ENCODE measurements around the gene MYRF. TPM values are rescaled to one million over a fixed set of nuclear protein-coding genes. Genes with fewer than 3 reads are reported as not detected.

Gene MYRF
- total and polyA plus RNA-seq, 7 donors: 0.01 to 0.24 (median 0.11) TPM; not detected in 1

GRCh38 chr11:61802605-61803004, 50.2 kb downstream of the MYRF start:
- H3K9me3 ChIP-seq: no peaks in the 10 kb centered on the region
- no peak overlapping the region for H3K27ac ChIP-seq
- intact Hi-C loops (cut with DNase I): no loop called here
- no peak overlapping the region for H3K4me3 ChIP-seq
- H3K36me3 ChIP-seq (ENCODE audit: insufficient read depth in 1 of 2, low read depth in 1 of 2): peaks cover 2 to 14% of the 10 kb centered on the region in 2 donors
- DNase-seq (no peak), ATAC-seq (no peak)
- WGBS, 3 donors: 86 to 90% (median 86%) methylated on average over 6 of the region's 6 CpGs
- H3K27me3 ChIP-seq (ENCODE audit: insufficient read depth in 3 of 3, low read length in 2 of 3): no peaks in the 10 kb centered on the region
- H3K4me1 ChIP-seq: peaks cover under 1% of the 10 kb centered on the region
- no peak for TF ChIP-seq CTCF (IDR thresholded peaks at IDR 0.05)

- no peak overlapping the region for H3K4me3 ChIP-seq
- no peak overlapping the region for H3K27ac ChIP-seq
- intact Hi-C loops (cut with DNase I): no loop called here
- TF ChIP-seq CTCF (IDR thresholded peaks at IDR 0.05): no peak
- no peaks in the 10 kb centered on the region for H3K27me3 ChIP-seq (ENCODE audit: insufficient read depth in 3 of 3, low read length in 2 of 3)
- DNase-seq: no peak
- H3K36me3 ChIP-seq (ENCODE audit: insufficient read depth in 1 of 2, low read depth in 1 of 2): peaks cover 2 to 25% of the 10 kb centered on the region in 2 donors
- H3K4me1 ChIP-seq: no peaks in the 10 kb centered on the region
- ATAC-seq: no peak
- 66 to 69% (median 67%) methylated on average over 3 of the region's 3 CpGs for WGBS, 3 donors
- H3K9me3 ChIP-seq: no peaks in the 10 kb centered on the region
Measured at GRCh38 chr11:61803889-61804647, 51.6 kb downstream of the MYRF start.

GRCh38 chr11:61805146-61805545, 52.7 kb downstream of the MYRF start:
- no peaks in the 10 kb centered on the region for H3K27me3 ChIP-seq (ENCODE audit: insufficient read depth in 3 of 3, low read length in 2 of 3)
- ATAC-seq (no peak), DNase-seq (no peak)
- H3K27ac ChIP-seq: no peak overlapping the region
- no peaks in the 10 kb centered on the region for H3K9me3 ChIP-seq
- 93 to 97% (median 95%) methylated on average over 1 of the region's 1 CpG for WGBS, 3 donors
- no peak for TF ChIP-seq CTCF (IDR thresholded peaks at IDR 0.05)
- H3K4me3 ChIP-seq: no peak overlapping the region
- H3K4me1 ChIP-seq: no peaks in the 10 kb centered on the region
- intact Hi-C loops (cut with DNase I): no loop called here
- H3K36me3 ChIP-seq (ENCODE audit: insufficient read depth in 1 of 2, low read depth in 1 of 2): peaks cover 2 to 34% of the 10 kb centered on the region in 2 donors

GRCh38 chr11:61806785-61807184, 54.3 kb downstream of the MYRF start:
- Histone ChIP-seq H3K4me1 (no peaks in the 10 kb centered on the region), H3K4me3 (no peak overlapping the region), H3K36me3 (ENCODE audit: insufficient read depth in 1 of 2, low read depth in 1 of 2) (peaks cover 2 to 41% of the 10 kb centered on the region in 2 donors), H3K27ac (no peak overlapping the region), H3K27me3 (ENCODE audit: insufficient read depth in 3 of 3, low read length in 2 of 3) (no peaks in the 10 kb centered on the region), H3K9me3 (no peaks in the 10 kb centered on the region)
- no peak for TF ChIP-seq CTCF (IDR thresholded peaks at IDR 0.05)
- WGBS, 3 donors: 94 to 96% (median 95%) methylated on average over 5 of the region's 5 CpGs
- intact Hi-C loops (cut with DNase I): no loop called here
- DNase-seq: no peak
- ATAC-seq: no peak

Data from psoas muscle (tissue), 8 donors.